Measurements from ENCODE around the gene EPC1. TPM values are rescaled to one million over a fixed set of nuclear protein-coding genes. Genes with fewer than 3 reads are reported as not detected.

EPC1 gene
- polyA plus RNA-seq, 1 donor (not counting 4 experiments of a cell fraction or from before 2014, with no cell fraction given), result 34.8 TPM

GRCh38 chr10:32244011-32244410 is 102.9 kb downstream of the EPC1 start:
- Histone ChIP-seq H3K4me2 (ENCODE audit: control insufficient read depth, extremely low read depth, insufficient read depth, low read depth, low read length) (no peak overlapping the region), H2AFZ (ENCODE audit: control insufficient read depth, low read length) (no peak overlapping the region), H3K9me3 (ENCODE audit: control insufficient read depth, low read depth, low read length) (no peaks in the 10 kb centered on the region), H3K27ac (ENCODE audit: control insufficient read depth, insufficient read depth, low read length) (no peak overlapping the region), H4K20me1 (ENCODE audit: control insufficient read depth, extremely low read depth, insufficient read depth, low read length) (no peaks in the 10 kb centered on the region), H3K4me1 (ENCODE audit: control insufficient read depth, extremely low read depth, insufficient read depth, low read length) (peaks cover 13% of the 10 kb centered on the region), H3K9me1 (ENCODE audit: control insufficient read depth, extremely low read depth, insufficient read depth, low read length) (no peaks in the 10 kb centered on the region), H3K27me3 (ENCODE audit: control insufficient read depth, extremely low read depth, insufficient read depth, low read length) (no peaks in the 10 kb centered on the region), H3K36me3 (ENCODE audit: control insufficient read depth in 2 of 2, extremely low read depth in 1 of 2, insufficient read depth in 2 of 2, low read length in 2 of 2) (no peaks in the 10 kb centered on the region), H3K79me2 (ENCODE audit: control insufficient read depth, insufficient read depth, low read length) (no peaks in the 10 kb centered on the region), H3K9ac (ENCODE audit: control insufficient read depth, extremely low read depth, insufficient read depth, low read length) (no peak overlapping the region), H3K4me3 (ENCODE audit: control insufficient read depth in 2 of 3, extremely low read depth in 1 of 3, insufficient read depth in 2 of 3, low read depth in 1 of 3, low read length in 3 of 3) (no peak overlapping the region)
- no peak for FAIRE-seq
- dilution Hi-C loops (cut with MboI; ENCODE audit: extremely low pct_ligation_motif_present, low sequenced_read_pairs), result no loop called here
- no peak for TF ChIP-seq EZH2 (IDR thresholded peaks at IDR 0.05; ENCODE audit: low read length)
- TF ChIP-seq CTCF (optimal IDR thresholded peaks at IDR 0.05 in 1 of 3, IDR thresholded peaks at IDR 0.05 in 1 of 3, conservative IDR thresholded peaks at IDR 0.05 in 1 of 3; ENCODE audit: extremely low read depth in 1 of 3, insufficient read depth in 2 of 3, low read length in 3 of 3), result no peak
- no peak for DNase-seq (ENCODE audit: low read depth, low spot score)

GRCh38 chr10:32241946-32242345 is 105.0 kb downstream of the EPC1 start:
- FAIRE-seq, result no peak
- Histone ChIP-seq H3K9me1 (ENCODE audit: control insufficient read depth, extremely low read depth, insufficient read depth, low read length) (no peaks in the 10 kb centered on the region), H3K27me3 (ENCODE audit: control insufficient read depth, extremely low read depth, insufficient read depth, low read length) (no peaks in the 10 kb centered on the region), H3K9ac (ENCODE audit: control insufficient read depth, extremely low read depth, insufficient read depth, low read length) (no peak overlapping the region), H2AFZ (ENCODE audit: control insufficient read depth, low read length) (no peak overlapping the region), H3K9me3 (ENCODE audit: control insufficient read depth, low read depth, low read length) (no peaks in the 10 kb centered on the region), H4K20me1 (ENCODE audit: control insufficient read depth, extremely low read depth, insufficient read depth, low read length) (no peaks in the 10 kb centered on the region), H3K4me3 (ENCODE audit: control insufficient read depth in 2 of 3, extremely low read depth in 1 of 3, insufficient read depth in 2 of 3, low read depth in 1 of 3, low read length in 3 of 3) (no peak overlapping the region), H3K36me3 (ENCODE audit: control insufficient read depth in 2 of 2, extremely low read depth in 1 of 2, insufficient read depth in 2 of 2, low read length in 2 of 2) (no peaks in the 10 kb centered on the region), H3K4me2 (ENCODE audit: control insufficient read depth, extremely low read depth, insufficient read depth, low read depth, low read length) (no peak overlapping the region), H3K4me1 (ENCODE audit: control insufficient read depth, extremely low read depth, insufficient read depth, low read length) (peaks cover 29% of the 10 kb centered on the region), H3K27ac (ENCODE audit: control insufficient read depth, insufficient read depth, low read length) (no peak overlapping the region), H3K79me2 (ENCODE audit: control insufficient read depth, insufficient read depth, low read length) (no peaks in the 10 kb centered on the region)
- DNase-seq (ENCODE audit: low read depth, low spot score), result no peak
- TF ChIP-seq CTCF (optimal IDR thresholded peaks at IDR 0.05 in 1 of 3, IDR thresholded peaks at IDR 0.05 in 1 of 3, conservative IDR thresholded peaks at IDR 0.05 in 1 of 3; ENCODE audit: extremely low read depth in 1 of 3, insufficient read depth in 2 of 3, low read length in 3 of 3) (no peak), EZH2 (IDR thresholded peaks at IDR 0.05; ENCODE audit: low read length) (no peak)
- dilution Hi-C loops (cut with MboI; ENCODE audit: extremely low pct_ligation_motif_present, low sequenced_read_pairs), result no loop called here
